Measurements from ENCODE around the gene CATSPER3. TPM values are rescaled to one million over a fixed set of nuclear protein-coding genes. Genes with fewer than 3 reads are reported as not detected.

CATSPER3 gene
- total RNA-seq, 1 donor from 2014 or later, result 1.3 TPM

GRCh38 chr5:135058331-135058732 is 90.6 kb downstream of the CATSPER3 start:
- DNase-seq (ENCODE audit: low spot score, unreplicated experiment), result no peak
- H3K9me3 Mint-ChIP-seq (ENCODE audit: low read depth), result no peaks in the 10 kb centered on the region
- no peaks in the 10 kb centered on the region for H3K36me3 Mint-ChIP-seq (ENCODE audit: insufficient read depth)
- peaks cover 3% of the 10 kb centered on the region for H3K4me1 Mint-ChIP-seq (ENCODE audit: low read depth)
- H3K27me3 Mint-ChIP-seq, result peaks cover 59% of the 10 kb centered on the region
- no peak overlapping the region for H3K27ac Mint-ChIP-seq
- no peak for TF ChIP-seq CTCF (IDR thresholded peaks at IDR 0.05; ENCODE audit: unreplicated experiment)
- H3K4me3 Mint-ChIP-seq (ENCODE audit: low read depth), result no peak overlapping the region

GRCh38 chr5:135059000-135059923 is 91.6 kb downstream of the CATSPER3 start:
- H3K36me3 Mint-ChIP-seq (ENCODE audit: insufficient read depth), result no peaks in the 10 kb centered on the region
- no peak overlapping the region for H3K27ac Mint-ChIP-seq
- TF ChIP-seq CTCF (IDR thresholded peaks at IDR 0.05; ENCODE audit: unreplicated experiment), result no peak
- peaks cover under 1% of the 10 kb centered on the region for H3K4me1 Mint-ChIP-seq (ENCODE audit: low read depth)
- no peaks in the 10 kb centered on the region for H3K9me3 Mint-ChIP-seq (ENCODE audit: low read depth)
- H3K27me3 Mint-ChIP-seq, result peaks cover 50% of the 10 kb centered on the region
- H3K4me3 Mint-ChIP-seq (ENCODE audit: low read depth), result no peak overlapping the region
- DNase-seq (ENCODE audit: low spot score, unreplicated experiment), result no peak

GRCh38 chr5:135060021-135060420 is 92.3 kb downstream of the CATSPER3 start:
- H3K36me3 Mint-ChIP-seq (ENCODE audit: insufficient read depth), result no peaks in the 10 kb centered on the region
- no peak for DNase-seq (ENCODE audit: low spot score, unreplicated experiment)
- no peak for TF ChIP-seq CTCF (IDR thresholded peaks at IDR 0.05; ENCODE audit: unreplicated experiment)
- H3K4me1 Mint-ChIP-seq (ENCODE audit: low read depth), result no peaks in the 10 kb centered on the region
- no peak overlapping the region for H3K4me3 Mint-ChIP-seq (ENCODE audit: low read depth)
- H3K27me3 Mint-ChIP-seq, result peaks cover 44% of the 10 kb centered on the region
- H3K27ac Mint-ChIP-seq, result no peak overlapping the region
- no peaks in the 10 kb centered on the region for H3K9me3 Mint-ChIP-seq (ENCODE audit: low read depth)

GRCh38 chr5:135061001-135061400 is 93.3 kb downstream of the CATSPER3 start:
- Mint-ChIP-seq H3K27me3 (peaks cover 41% of the 10 kb centered on the region), H3K4me3 (ENCODE audit: low read depth) (no peak overlapping the region), H3K27ac (no peak overlapping the region), H3K36me3 (ENCODE audit: insufficient read depth) (no peaks in the 10 kb centered on the region), H3K9me3 (ENCODE audit: low read depth) (no peaks in the 10 kb centered on the region), H3K4me1 (ENCODE audit: low read depth) (no peaks in the 10 kb centered on the region)
- no peak for DNase-seq (ENCODE audit: low spot score, unreplicated experiment)
- TF ChIP-seq CTCF (IDR thresholded peaks at IDR 0.05; ENCODE audit: unreplicated experiment), result no peak

Small RNA genes lying within 50 kb of the gene (microRNA-seq; reads per million reads assigned to microRNA genes)
- not detected for gene MIR4461 (ENCODE audit: borderline number of aligned reads, unreplicated experiment)

Other genes with a start within 250 kb of the CATSPER3 start
- gene CAMLG, start 229.4 kb upstream of the CATSPER3 start, total RNA-seq, result 40.8 and 45.3 TPM in 2 replicates
- gene DDX46, start 209.1 kb upstream of the CATSPER3 start, total RNA-seq, result 72.3 and 73.2 TPM in 2 replicates
- 59.2 and 62.2 TPM in 2 replicates for gene C5orf24, start 121.9 kb upstream of the CATSPER3 start, total RNA-seq
- 43.9 and 46.5 TPM in 2 replicates for gene TXNDC15, start 93.5 kb upstream of the CATSPER3 start, total RNA-seq
- 18.6 and 18.8 TPM in 2 replicates for gene PCBD2, start 62.8 kb upstream of the CATSPER3 start, total RNA-seq
- 12.5 and 16.2 TPM in 2 replicates for gene PITX1, start 66.3 kb downstream of the CATSPER3 start, total RNA-seq